Activated T-helper 9 cell treated with anti-CD3 and anti-CD28 coated beads, Interleukin-2, amount 50 U/mL, for 16 hours (primary cell): ENCODE data around the gene TTC5.
"Not testable (repeated sequence)": the region's sequence is repeated elsewhere in the genome, so short reads cannot be mapped to it uniquely, and the experiment has no call there.

Experiments used
- DNase-seq: peaks from one replicate; pipeline ENCODE4 v3.0.0-alpha.2; 2020; ENCODE audit warnings: low read depth

Gene TTC5

GRCh38 chr14:20305265-20306078 lies at the start of gene TTC5:
TTC5 (minus strand) TSS chr14:20305951; CDS start chr14:20305937, 14 bp downstream.
- DNase-seq: peak; percentile 82

GRCh38 chr14:20350860-20351259 lies 45.1 kb upstream of the TTC5 start:
- no peak for DNase-seq

- no peak for DNase-seq
Measured at GRCh38 chr14:20350282-20350681, 44.5 kb upstream of the TTC5 start.

- no peak for DNase-seq
Measured at GRCh38 chr14:20347747-20348146, 42.0 kb upstream of the TTC5 start.

GRCh38 chr14:20346713-20347112 lies 41.0 kb upstream of the TTC5 start:
- DNase-seq: no peak

GRCh38 chr14:20345366-20345765 lies 39.6 kb upstream of the TTC5 start:
- no peak for DNase-seq

GRCh38 chr14:20343862-20344220 lies 38.1 kb upstream of the TTC5 start:
- DNase-seq: no peak

GRCh38 chr14:20343092-20343861 lies 37.5 kb upstream of the TTC5 start, which contains the start of gene PARP2:
PARP2 (plus strand) TSS chr14:20343635; CDS start chr14:20343642, 7 bp downstream.
- DNase-seq: peak; percentile 89

- DNase-seq: no peak
Measured at GRCh38 chr14:20341646-20342045, 35.9 kb upstream of the TTC5 start.

- DNase-seq: not testable (repeated sequence)
Measured at GRCh38 chr14:20341032-20341431, 35.3 kb upstream of the TTC5 start.

- no peak for DNase-seq
Measured at GRCh38 chr14:20334017-20334416, 28.3 kb upstream of the TTC5 start.

- DNase-seq: no peak
Measured at GRCh38 chr14:20333494-20333841, 27.7 kb upstream of the TTC5 start.

GRCh38 chr14:20332788-20333493 lies 27.2 kb upstream of the TTC5 start, which contains the start of gene CCNB1IP1:
CCNB1IP1 (minus strand) TSS chr14:20333279; CDS start chr14:20316523, 16,756 bp downstream.
- peak; percentile 16 for DNase-seq

- no peak for DNase-seq
Measured at GRCh38 chr14:20332431-20332787, 26.7 kb upstream of the TTC5 start.

GRCh38 chr14:20331053-20331613 lies 25.4 kb upstream of the TTC5 start:
- DNase-seq: no peak

- no peak for DNase-seq
Measured at GRCh38 chr14:20329355-20329754, 23.6 kb upstream of the TTC5 start.

GRCh38 chr14:20328705-20329104 lies 23.0 kb upstream of the TTC5 start:
- DNase-seq: no peak

- DNase-seq: no peak
Measured at GRCh38 chr14:20327005-20327869, 21.5 kb upstream of the TTC5 start.

- DNase-seq: no peak
Measured at GRCh38 chr14:20317720-20318119, 12.0 kb upstream of the TTC5 start.

- DNase-seq: no peak
Measured at GRCh38 chr14:20314026-20314425, 8.3 kb upstream of the TTC5 start.

GRCh38 chr14:20306079-20306423 lies 300 bp upstream of the TTC5 start:
- no peak for DNase-seq
